ENCODE results near the gene SPANXN4. TPM values are rescaled to one million over a fixed set of nuclear protein-coding genes. Genes with fewer than 3 reads are reported as not detected.

The SPANXN4 gene
- total RNA-seq (2022; extraction: Qiagen RNA extraction), result not detected in 5 replicates

GRCh38 chrX:143025628-143026027 is at the start of gene SPANXN4:
Gene SPANXN4 (plus strand): TSS chrX:143025928. CDS start chrX:143026015, 87 bp downstream.

Data from A549 treated with dexamethasone at 1 μM for 4 hours (cell line).